CD4-positive, alpha-beta T cell treated with Interleukin-4 for 1 hour (primary cell): Measurements from ENCODE around the gene PFKFB1.
A peak's percentile ranks its signal among the peaks of the same experiment; 100 is the strongest.

Experiments used
- DNase-seq, 2 donors: peaks; one replicate each; pipeline ENCODE4 v3.0.0-alpha.2; 2020 to 2022

Gene PFKFB1

GRCh38 chrX:54994099-54994498, at the start of gene PFKFB1:
PFKFB1 (minus strand) TSS chrX:54994188; CDS start chrX:54994007, 181 bp downstream.
- DNase-seq = no peak

GRCh38 chrX:55041514-55041913, 47.5 kb upstream of the PFKFB1 start:
- DNase-seq = no peak

- DNase-seq = no peak
Measured at GRCh38 chrX:55039471-55039870, 45.5 kb upstream of the PFKFB1 start.

GRCh38 chrX:55033429-55033828, 39.4 kb upstream of the PFKFB1 start:
- DNase-seq = no peak

GRCh38 chrX:55030271-55031205, 36.5 kb upstream of the PFKFB1 start, which contains the start of gene ALAS2:
ALAS2 (minus strand) TSS chrX:55030977; CDS start chrX:55026000, 4,977 bp downstream.
- DNase-seq = no peak

- DNase-seq = no peak
Measured at GRCh38 chrX:55029291-55029690, 35.3 kb upstream of the PFKFB1 start.

GRCh38 chrX:55028611-55029010, 34.6 kb upstream of the PFKFB1 start:
- no peak for DNase-seq

GRCh38 chrX:55028040-55028439, 34.1 kb upstream of the PFKFB1 start:
- no peak for DNase-seq

GRCh38 chrX:55026840-55027239, 32.9 kb upstream of the PFKFB1 start:
- no peak for DNase-seq

GRCh38 chrX:55026143-55026542, 32.2 kb upstream of the PFKFB1 start:
- no peak for DNase-seq

- no peak for DNase-seq
Measured at GRCh38 chrX:55014897-55015299, 20.9 kb upstream of the PFKFB1 start.

- no peak for DNase-seq
Measured at GRCh38 chrX:55011294-55011693, 17.3 kb upstream of the PFKFB1 start.

- no peak for DNase-seq
Measured at GRCh38 chrX:55008571-55009358, 14.8 kb upstream of the PFKFB1 start.

- DNase-seq = no peak
Measured at GRCh38 chrX:55007656-55008055, 13.7 kb upstream of the PFKFB1 start.

- DNase-seq = no peak
Measured at GRCh38 chrX:55006827-55007621, 13.0 kb upstream of the PFKFB1 start.

- DNase-seq = no peak
Measured at GRCh38 chrX:55005256-55005655, 11.3 kb upstream of the PFKFB1 start.

- no peak for DNase-seq
Measured at GRCh38 chrX:55004231-55004630, 10.2 kb upstream of the PFKFB1 start.

GRCh38 chrX:54999717-55000598, 6.0 kb upstream of the PFKFB1 start, which contains the start of gene APEX2:
APEX2 (plus strand) TSS chrX:55000363; CDS start chrX:55000423, 60 bp downstream.
- peak; percentile 88 to 90 for DNase-seq

GRCh38 chrX:54995621-54996020, 1.6 kb upstream of the PFKFB1 start:
- DNase-seq = no peak

GRCh38 chrX:54994668-54995351, 822 bp upstream of the PFKFB1 start:
- no peak for DNase-seq
